Aorta (tissue), 5 donors: ENCODE measurements around the gene KDM8. TPM values are rescaled to one million over a fixed set of nuclear protein-coding genes. Genes with fewer than 3 reads are reported as not detected.
A peak's percentile ranks its signal among the peaks of the same experiment; 100 is the strongest.

ENCODE experiments used
- ATAC-seq: fragments of 200-7000 bp; cut with Tn5 transposase; one replicate; pipeline ENCODE4 v1.9.1; 2022; ENCODE audit warnings: moderate library complexity; ENCODE audit not compliant: low FRiP score
- DNase-seq, 2 donors: peaks; one replicate each; pipeline ENCODE4 v3.0.0-alpha.2; 2020
- H3K27ac ChIP-seq, 2 donors: one replicate each; pipeline ENCODE4 v1.5.1; 2013; ENCODE audit warnings: low read length in 2 of 2, mild to moderate bottlenecking in 2 of 2, moderate library complexity in 2 of 2, control low read depth in 1 of 2, inconsistent platforms in 1 of 2, low read depth in 1 of 2
- H3K27me3 ChIP-seq, 2 donors: one replicate each; pipeline ENCODE4 v1.6.1; 2013; ENCODE audit warnings: control low read depth in 1 of 2, low read length in 1 of 2, mild to moderate bottlenecking in 1 of 2, moderate library complexity in 1 of 2; ENCODE audit not compliant: insufficient read depth in 2 of 2, control insufficient read depth in 1 of 2
- H3K36me3 ChIP-seq, 2 donors: one replicate each; pipeline ENCODE4 v1.6.1; 2013; ENCODE audit warnings: control low read depth in 1 of 2, low read length in 1 of 2, mild to moderate bottlenecking in 1 of 2; ENCODE audit not compliant: insufficient read depth in 2 of 2, control insufficient read depth in 1 of 2
- H3K4me1 ChIP-seq, 2 donors: one replicate each; pipeline ENCODE4 v1.6.1; 2013; ENCODE audit warnings: low read length in 2 of 2, control low read depth in 1 of 2, mild to moderate bottlenecking in 1 of 2, moderate library complexity in 1 of 2; ENCODE audit not compliant: insufficient read depth in 2 of 2, control insufficient read depth in 1 of 2
- H3K4me3 ChIP-seq, 2 donors: one replicate each; pipeline ENCODE4 v1.5.1; 2013; ENCODE audit warnings: low read length in 2 of 2, control low read depth in 1 of 2, mild to moderate bottlenecking in 1 of 2
- H3K9me3 ChIP-seq: one replicate; pipeline ENCODE4 v1.6.1; 2013; ENCODE audit warnings: mild to moderate bottlenecking, low read length; ENCODE audit not compliant: control insufficient read depth
- WGBS, 2 donors: extraction: QIAGEN DNeasy Blood & Tissue Kit; methylation state at CpG; one replicate each; pipeline ENCODE4 v1.1.7; 2013; 5-methylcytosine and 5-hydroxymethylcytosine counted together
- intact Hi-C, 2 donors: fragments of 100-400 bp; cut with DNase I; formaldehyde crosslinking; loops; one replicate each; pipeline versions ENCODE4 v1.14.2 to v1.15.0; 2022
- polyA plus RNA-seq, 2 donors: library from polyadenylated mRNA; stranded (reverse); fragments of 200-250 nt; gene quantifications; one replicate each; pipeline ENCODE4 v1.2.3, GENCODE V29; 2013
- total RNA-seq, 2 donors: library from RNA; stranded (reverse); fragmentation: NEBNext Ultra II Directional; extraction: Animal tissue kit (Norgen Biotek cat#: 25700); gene quantifications; one replicate each; pipeline ENCODE4 v1.2.1, GENCODE V29; 2021
- donor health status: healthy with polysubstance abuse.
- donor health status: Bipolar disorder and iron deficiency.
- donor health status: DM: no; HTN: no; CAD: no.
- donor health status: DM: no; HTN: no; CAD: no.
- donor health status: DM: yes; HTN: yes; CAD: no.

The KDM8 gene
- total and polyA plus RNA-seq, 4 donors, result 4.3 to 7.4 (median 6.3) TPM

GRCh38 chr16:27239906-27240655 is 36.8 kb downstream of the KDM8 start:
- H3K27me3 ChIP-seq, result no peaks in the 10 kb centered on the region
- no peak overlapping the region for H3K27ac ChIP-seq
- intact Hi-C loops, result loop anchor here (5.0 to 10.0 kb wide), 5 partner anchors 72 to 217 kb away; partner anchors contain the start of gene IL4R (in 1 of the 2)
- no peaks in the 10 kb centered on the region for H3K36me3 ChIP-seq
- peak in 1 of 2 donors; percentile 30 for DNase-seq
- H3K4me1 ChIP-seq, result peaks cover 3 to 5% of the 10 kb centered on the region in 2 donors
- no peak for ATAC-seq
- WGBS, 2 donors, result 84 to 87% methylated on average over 8 to 9 of the region's 9 CpGs
- H3K9me3 ChIP-seq, result no peaks in the 10 kb centered on the region
- no peak overlapping the region for H3K4me3 ChIP-seq

DNA sequence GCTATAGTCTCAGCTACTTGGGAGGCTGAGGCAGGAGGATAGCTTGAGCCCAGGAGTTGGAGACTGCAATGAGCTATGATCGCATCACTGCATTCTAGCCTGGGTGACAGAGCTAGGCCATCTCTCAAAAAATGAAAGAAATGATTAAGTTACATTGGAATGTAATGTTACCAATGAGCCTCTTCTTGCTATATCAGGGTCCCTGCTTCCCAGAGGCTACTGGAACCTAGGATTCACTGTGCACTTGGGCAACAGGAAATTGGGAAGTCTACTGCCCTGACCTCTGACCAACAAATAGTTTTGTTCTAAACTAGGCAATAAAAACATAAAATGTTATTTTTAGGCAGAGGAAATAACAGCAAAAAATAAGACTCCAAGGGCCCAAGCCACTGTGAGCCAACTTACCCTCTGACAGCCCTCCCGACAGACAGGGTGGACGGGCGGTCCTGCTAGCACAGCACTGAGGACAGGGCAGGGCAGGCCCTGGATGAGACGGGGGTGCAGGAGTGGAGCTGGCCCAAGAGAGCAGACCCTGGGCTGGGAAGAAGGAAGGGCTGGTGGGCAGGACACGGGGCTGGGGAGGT is 37.7 kb downstream of the KDM8 start:
- intact Hi-C loops, result loop anchor here (5.0 kb wide), 2 partner anchors 71 to 76 kb away; partner anchors contain the start of gene IL4R (in 1 of the 2)
- Histone ChIP-seq H3K27me3 (no peaks in the 10 kb centered on the region), H3K9me3 (no peaks in the 10 kb centered on the region), H3K36me3 (no peaks in the 10 kb centered on the region), H3K4me1 (peaks cover 7 to 10% of the 10 kb centered on the region in 2 donors), H3K4me3 (no peak overlapping the region), H3K27ac (peak overlapping the region in 1 of 2 donors; percentile 11)
- ATAC-seq (no peak), DNase-seq (peak in 1 of 2 donors; percentile 48)
- WGBS, 2 donors, result 74 to 81% methylated on average over 6 of the region's 6 CpGs

DNA sequence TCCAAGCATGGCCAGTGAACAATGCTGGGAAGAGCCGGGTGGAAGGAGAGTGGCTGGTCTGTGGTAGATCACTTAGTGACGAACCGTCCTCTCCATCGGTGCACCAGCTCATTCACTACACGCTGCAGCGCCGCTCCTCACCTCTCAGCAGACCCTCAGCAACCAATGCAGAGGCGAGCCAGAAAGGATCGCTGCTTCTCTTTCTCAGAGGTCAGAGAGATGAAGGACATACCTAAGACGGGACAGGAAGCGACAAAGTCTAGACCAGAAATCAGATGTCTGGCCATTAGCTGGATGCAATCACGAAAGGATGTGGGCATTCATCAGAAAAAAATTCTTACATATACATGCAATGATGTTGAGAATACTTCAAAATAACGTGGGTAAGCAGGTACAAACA is 38.3 kb downstream of the KDM8 start:
- intact Hi-C loops, result loop anchor here (5.0 kb wide), 2 partner anchors 71 to 76 kb away; partner anchors contain the start of gene IL4R (in 1 of the 2)
- Histone ChIP-seq H3K27me3 (no peaks in the 10 kb centered on the region), H3K36me3 (no peaks in the 10 kb centered on the region), H3K4me3 (no peak overlapping the region), H3K27ac (peak overlapping the region in 1 of 2 donors; percentile 11), H3K4me1 (peaks cover 7 to 10% of the 10 kb centered on the region in 2 donors), H3K9me3 (no peaks in the 10 kb centered on the region)
- WGBS, 2 donors, result 78 to 79% methylated on average over 13 of the region's 13 CpGs
- DNase-seq (peak in 1 of 2 donors; percentile 46), ATAC-seq (no peak)

DNA sequence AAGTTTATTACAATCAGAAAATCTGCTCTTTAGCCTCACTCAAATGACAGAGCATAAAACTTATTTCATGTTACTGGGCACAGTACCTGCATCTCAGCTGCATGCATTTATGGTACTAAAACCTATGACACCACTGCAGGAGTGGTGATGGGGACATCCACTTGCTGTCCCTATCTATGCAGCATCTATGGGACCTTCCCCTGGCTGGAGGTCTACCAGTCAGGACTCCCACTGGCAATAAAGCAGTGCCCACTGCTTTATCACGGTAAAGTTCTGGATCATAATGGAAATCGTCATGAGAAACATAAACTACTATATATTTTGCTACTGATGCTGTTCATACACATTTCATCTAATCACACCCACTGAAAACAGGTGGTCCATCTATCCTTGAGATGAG is 39.1 kb downstream of the KDM8 start:
- ATAC-seq (no peak), DNase-seq (peak in 1 of 2 donors; percentile 12)
- Histone ChIP-seq H3K4me1 (peaks cover 7 to 10% of the 10 kb centered on the region in 2 donors), H3K27ac (peak overlapping the region; percentile 32 to 78), H3K27me3 (no peaks in the 10 kb centered on the region), H3K4me3 (no peak overlapping the region), H3K36me3 (no peaks in the 10 kb centered on the region), H3K9me3 (no peaks in the 10 kb centered on the region)
- WGBS, 2 donors, result 26 to 27% methylated on average over 2 of the region's 2 CpGs
- intact Hi-C loops, result loop anchor here (5.0 kb wide), 2 partner anchors 70 to 75 kb away; partner anchors contain the start of gene IL4R (in 1 of the 2)

DNA sequence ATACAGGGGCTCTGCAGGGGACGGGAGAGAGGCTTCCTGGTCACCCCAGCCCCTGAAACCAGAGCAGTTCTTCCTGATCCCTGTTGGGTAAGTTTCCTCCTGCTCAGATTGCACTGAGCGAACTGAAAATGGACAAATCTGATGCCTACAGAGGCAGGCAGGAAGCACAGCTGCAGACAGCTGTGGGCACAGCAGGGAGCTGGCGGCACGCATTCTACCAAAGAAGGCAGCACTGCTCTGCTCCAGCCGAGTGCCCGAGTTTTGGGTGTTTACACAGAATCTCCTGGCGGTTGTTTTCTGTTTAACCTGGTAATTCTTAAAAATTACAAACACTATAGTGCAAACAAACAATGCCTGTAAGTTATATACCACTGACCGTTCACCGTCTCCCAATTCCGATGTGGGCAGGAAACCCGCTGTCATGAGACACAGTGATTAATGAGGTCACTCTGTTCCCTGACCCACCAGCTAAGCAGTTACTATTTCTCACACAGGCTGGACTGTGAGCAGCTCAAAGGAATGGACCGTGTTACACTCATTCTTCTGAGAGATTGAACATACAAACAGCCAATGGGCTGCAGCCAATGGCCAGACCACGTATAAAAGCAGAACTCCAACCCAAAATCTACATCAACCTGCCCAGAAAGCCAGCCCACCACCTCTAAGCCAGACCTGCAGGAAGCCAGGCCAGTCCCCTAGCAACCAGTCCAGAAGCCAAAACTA is 39.7 kb downstream of the KDM8 start:
- Histone ChIP-seq H3K9me3 (no peaks in the 10 kb centered on the region), H3K27me3 (no peaks in the 10 kb centered on the region), H3K4me1 (peaks cover 7 to 10% of the 10 kb centered on the region in 2 donors), H3K27ac (peak overlapping the region; percentile 32 to 78), H3K4me3 (peak overlapping the region in 1 of 2 donors; percentile 22), H3K36me3 (no peaks in the 10 kb centered on the region)
- 1 to 2% methylated on average over 13 of the region's 13 CpGs for WGBS, 2 donors
- peak; percentile 84 for ATAC-seq
- DNase-seq, result peak in 1 of 2 donors; percentile 72
- intact Hi-C loops, result loop anchor here (5.0 kb wide), 2 partner anchors 69 to 74 kb away; partner anchors contain the start of gene IL4R (in 1 of the 2)

DNA sequence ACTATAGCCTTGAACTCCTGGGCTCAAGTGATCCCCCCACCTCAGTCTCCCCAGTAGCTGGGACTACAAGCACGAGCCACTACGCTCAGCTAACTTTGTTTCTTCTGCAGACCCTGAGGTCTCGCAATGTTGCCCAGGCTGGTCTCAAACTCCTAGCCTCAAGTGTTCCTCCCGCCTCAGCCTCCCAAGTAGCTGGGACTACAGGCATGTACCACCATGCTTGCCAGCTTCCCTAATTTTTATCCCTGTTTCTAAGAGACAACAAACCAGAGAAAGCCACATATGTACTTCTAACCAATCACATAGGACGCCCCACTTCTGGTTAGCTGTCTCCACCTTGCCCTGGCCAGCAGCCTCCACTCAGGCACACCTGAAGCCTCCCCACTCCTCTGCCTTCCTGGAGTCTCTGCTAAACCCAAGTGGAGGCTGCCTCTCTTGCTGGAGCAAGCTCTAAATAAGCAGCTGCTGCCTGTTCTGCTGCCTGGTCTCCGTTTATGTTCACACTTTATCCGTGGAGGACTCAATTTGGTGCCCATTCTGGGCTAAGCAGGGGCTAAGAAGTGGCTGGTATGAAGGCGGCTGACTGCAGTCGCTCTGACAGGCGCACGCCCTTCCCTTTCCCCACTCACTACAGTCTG is 40.5 kb downstream of the KDM8 start:
- H3K9me3 ChIP-seq, result no peaks in the 10 kb centered on the region
- no peaks in the 10 kb centered on the region for H3K36me3 ChIP-seq
- peaks cover 7 to 10% of the 10 kb centered on the region in 2 donors for H3K4me1 ChIP-seq
- no peak for ATAC-seq
- H3K27me3 ChIP-seq, result no peaks in the 10 kb centered on the region
- no peak overlapping the region for H3K4me3 ChIP-seq
- intact Hi-C loops, result loop anchor here (5.0 kb wide), 2 partner anchors 68 to 73 kb away; partner anchors contain the start of gene IL4R (in 1 of the 2)
- DNase-seq, result no peak
- 90 to 93% methylated on average over 11 of the region's 11 CpGs for WGBS, 2 donors
- peak overlapping the region; percentile 4 to 78 for H3K27ac ChIP-seq

DNA sequence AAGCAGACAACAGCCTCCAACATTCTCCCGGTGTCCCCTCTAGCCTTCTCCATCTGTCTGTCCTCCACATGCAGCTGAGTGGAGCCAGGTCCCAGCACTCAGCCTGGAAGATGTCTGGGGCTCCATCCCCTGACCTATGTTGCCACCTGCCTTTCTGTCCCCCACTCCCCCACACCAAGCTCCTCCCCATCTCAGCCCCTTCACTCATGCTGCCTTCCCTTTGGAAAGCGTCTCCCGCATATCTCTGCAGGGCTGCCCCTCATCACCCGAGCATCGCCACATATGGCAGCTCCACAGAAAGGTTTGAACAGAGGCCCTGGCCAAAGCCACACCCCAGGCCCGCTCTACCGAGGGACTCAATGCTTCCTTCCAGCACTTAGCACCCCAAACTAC is 41.0 kb downstream of the KDM8 start:
- Histone ChIP-seq H3K4me1 (peaks cover 7 to 10% of the 10 kb centered on the region in 2 donors), H3K27ac (peak overlapping the region; percentile 4 to 78), H3K9me3 (no peaks in the 10 kb centered on the region), H3K4me3 (no peak overlapping the region), H3K27me3 (no peaks in the 10 kb centered on the region), H3K36me3 (no peaks in the 10 kb centered on the region)
- DNase-seq (no peak), ATAC-seq (no peak)
- intact Hi-C loops, result loop anchor here (5.0 kb wide), 2 partner anchors 68 to 73 kb away; partner anchors contain the start of gene IL4R (in 1 of the 2)
- 92 to 96% methylated on average over 7 of the region's 7 CpGs for WGBS, 2 donors
